Measurements from ENCODE around the gene NDUFS5. TPM values are rescaled to one million over a fixed set of nuclear protein-coding genes. Genes with fewer than 3 reads are reported as not detected.

Gene NDUFS5
- total RNA-seq, 1 donor from 2014 or later, result 696 TPM

DNA sequence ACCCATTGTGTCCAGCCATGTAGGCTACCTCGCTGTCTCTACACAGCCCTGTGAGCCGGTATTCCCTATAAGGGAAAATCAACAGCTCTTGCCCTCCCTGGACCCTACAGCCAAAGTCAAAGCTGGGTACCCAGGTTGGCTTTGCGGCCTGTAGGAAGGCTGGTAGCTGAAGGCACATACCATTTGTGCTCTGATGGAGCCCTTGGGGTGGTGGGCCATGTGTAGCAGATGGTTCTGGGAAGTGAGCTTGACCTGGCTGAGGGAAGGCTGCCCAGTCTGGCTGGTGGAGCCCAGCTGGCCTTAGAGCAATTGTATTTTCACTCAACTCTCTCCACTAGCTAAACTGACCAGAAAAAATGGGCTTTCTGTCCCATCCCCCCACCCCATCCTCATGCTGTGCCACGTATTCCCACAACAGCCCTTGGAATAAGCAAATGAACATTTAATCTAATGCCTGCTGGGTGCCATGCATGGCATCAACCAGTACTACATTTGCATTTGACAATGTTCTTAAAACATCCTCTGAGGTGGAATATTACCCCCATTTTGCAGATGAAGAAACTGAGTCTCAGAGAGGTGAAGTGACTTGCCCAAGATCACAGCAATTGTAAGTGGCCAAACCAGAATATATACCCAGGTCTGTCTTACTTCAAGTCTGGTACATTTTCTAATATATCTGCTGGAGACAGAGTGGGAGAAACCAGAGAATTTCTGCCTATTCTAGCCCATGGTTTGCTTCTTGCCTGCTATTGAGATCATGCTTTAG is 56.8 kb downstream of the NDUFS5 start:
- Histone ChIP-seq H3K9me3 (replicated peaks) (no peaks in the 10 kb centered on the region), H3K27ac (replicated peaks) (no peak overlapping the region), H3K27me3 (ENCODE audit: low read depth) (peaks cover 19% of the 10 kb centered on the region), H3K4me3 (no peak overlapping the region), H3K36me3 (no peaks in the 10 kb centered on the region), H3K4me1 (peaks cover 36% of the 10 kb centered on the region)
- intact Hi-C loops (cut with micrococcal nuclease), result no loop called here
- DNase-seq, result no peak
- TF ChIP-seq, protein P1, sequence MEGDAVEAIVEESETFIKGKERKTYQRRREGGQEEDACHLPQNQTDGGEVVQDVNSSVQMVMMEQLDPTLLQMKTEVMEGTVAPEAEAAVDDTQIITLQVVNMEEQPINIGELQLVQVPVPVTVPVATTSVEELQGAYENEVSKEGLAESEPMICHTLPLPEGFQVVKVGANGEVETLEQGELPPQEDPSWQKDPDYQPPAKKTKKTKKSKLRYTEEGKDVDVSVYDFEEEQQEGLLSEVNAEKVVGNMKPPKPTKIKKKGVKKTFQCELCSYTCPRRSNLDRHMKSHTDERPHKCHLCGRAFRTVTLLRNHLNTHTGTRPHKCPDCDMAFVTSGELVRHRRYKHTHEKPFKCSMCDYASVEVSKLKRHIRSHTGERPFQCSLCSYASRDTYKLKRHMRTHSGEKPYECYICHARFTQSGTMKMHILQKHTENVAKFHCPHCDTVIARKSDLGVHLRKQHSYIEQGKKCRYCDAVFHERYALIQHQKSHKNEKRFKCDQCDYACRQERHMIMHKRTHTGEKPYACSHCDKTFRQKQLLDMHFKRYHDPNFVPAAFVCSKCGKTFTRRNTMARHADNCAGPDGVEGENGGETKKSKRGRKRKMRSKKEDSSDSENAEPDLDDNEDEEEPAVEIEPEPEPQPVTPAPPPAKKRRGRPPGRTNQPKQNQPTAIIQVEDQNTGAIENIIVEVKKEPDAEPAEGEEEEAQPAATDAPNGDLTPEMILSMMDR (IDR thresholded peaks at IDR 0.05; ENCODE audit: borderline replicate concordance), result no peak

DNA sequence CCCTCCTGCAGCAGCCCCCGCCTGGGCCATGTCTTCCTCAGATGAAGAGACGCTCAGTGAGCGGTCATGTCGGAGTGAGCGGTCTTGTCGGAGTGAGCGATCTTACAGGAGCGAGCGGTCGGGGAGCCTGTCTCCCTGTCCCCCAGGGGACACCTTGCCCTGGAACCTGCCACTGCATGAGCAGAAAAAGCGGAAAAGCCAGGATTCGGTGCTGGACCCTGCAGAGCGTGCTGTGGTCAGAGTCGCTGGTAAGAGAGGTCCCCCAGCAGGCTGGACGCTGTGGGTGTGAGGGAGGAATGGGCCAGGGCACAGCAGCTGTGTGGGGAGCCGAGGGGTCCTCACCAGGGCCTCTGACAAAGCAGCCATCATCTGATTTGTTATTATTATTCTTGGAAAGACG is 58.0 kb downstream of the NDUFS5 start:
- no peak for DNase-seq
- Histone ChIP-seq H3K36me3 (no peaks in the 10 kb centered on the region), H3K27me3 (ENCODE audit: low read depth) (peaks cover 19% of the 10 kb centered on the region), H3K9me3 (replicated peaks) (no peaks in the 10 kb centered on the region), H3K4me3 (no peak overlapping the region), H3K4me1 (peaks cover 36% of the 10 kb centered on the region), H3K27ac (replicated peaks) (no peak overlapping the region)
- intact Hi-C loops (cut with micrococcal nuclease), result no loop called here
- TF ChIP-seq, protein P1 (IDR thresholded peaks at IDR 0.05; ENCODE audit: borderline replicate concordance), result no peak

Other genes starting within 250 kb of the NDUFS5 start
- 20.0 TPM for gene RRAGC, start 166.6 kb upstream of the NDUFS5 start, total RNA-seq
- 14.5 TPM for gene MYCBP, start 153.0 kb upstream of the NDUFS5 start, total RNA-seq
- gene GJA9, start 144.8 kb upstream of the NDUFS5 start, total RNA-seq, result not detected
- gene RHBDL2, start 84.5 kb upstream of the NDUFS5 start, total RNA-seq, result not detected
- gene AKIRIN1, start 35.1 kb upstream of the NDUFS5 start, total RNA-seq, result 61.5 TPM
- 181 TPM for gene MACF1, start 178.3 kb downstream of the NDUFS5 start, total RNA-seq

Data from left ventricle myocardium inferior (tissue), 1 donor.